Stimulated activated CD4-positive, alpha-beta T cell treated with anti-CD3 and anti-CD28 coated beads, TNF-alpha, amount 100 ng/mL, for 24 hours (primary cell): ENCODE measurements around the gene GNG11.

Source experiments
- DNase-seq, 3 experiments: peaks; one replicate each; pipeline ENCODE4 v3.0.0-alpha.2; 2020; ENCODE audit warnings: low read depth in 3 of 3

GNG11 gene

DNA sequence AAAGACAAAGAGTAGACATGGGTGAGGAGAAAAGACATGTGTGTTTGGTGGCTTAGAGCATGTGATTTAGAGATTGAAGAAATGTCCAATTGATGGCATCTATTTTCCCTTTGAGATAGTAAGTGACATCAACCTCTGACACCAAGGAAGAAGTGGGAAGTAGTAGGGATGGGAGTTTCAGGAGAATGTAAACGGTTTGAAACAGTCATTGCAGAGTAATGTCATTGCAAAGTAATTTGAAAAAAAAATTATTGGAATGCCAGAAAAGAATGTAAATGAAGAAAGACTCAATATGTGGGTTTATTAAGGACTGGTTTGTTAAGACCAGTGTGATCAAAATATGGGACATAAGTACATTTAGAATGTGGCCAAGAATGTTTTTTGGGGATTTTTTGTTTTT is 26.6 kb downstream of the GNG11 start:
- no peak for DNase-seq

DNA sequence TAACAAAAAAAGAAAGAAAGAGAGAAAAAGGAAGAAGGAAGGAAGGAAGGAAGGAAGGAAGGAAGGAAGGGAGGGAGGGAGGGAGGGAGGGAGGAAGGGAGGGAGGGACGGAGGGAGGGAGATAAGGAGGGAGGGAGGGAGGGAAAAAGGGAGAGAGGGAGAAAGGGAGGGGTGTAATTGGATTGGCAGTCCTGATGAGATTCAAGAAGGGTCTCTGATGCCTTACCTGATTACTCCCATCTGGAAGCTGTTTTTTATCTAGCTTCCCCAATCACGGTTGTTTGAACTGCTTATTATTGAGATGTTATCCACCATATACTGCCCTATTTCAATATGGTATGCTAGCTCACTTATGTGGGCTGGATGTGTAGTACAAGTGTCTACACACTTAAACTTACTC is 27.3 kb downstream of the GNG11 start:
- no peak for DNase-seq

DNA sequence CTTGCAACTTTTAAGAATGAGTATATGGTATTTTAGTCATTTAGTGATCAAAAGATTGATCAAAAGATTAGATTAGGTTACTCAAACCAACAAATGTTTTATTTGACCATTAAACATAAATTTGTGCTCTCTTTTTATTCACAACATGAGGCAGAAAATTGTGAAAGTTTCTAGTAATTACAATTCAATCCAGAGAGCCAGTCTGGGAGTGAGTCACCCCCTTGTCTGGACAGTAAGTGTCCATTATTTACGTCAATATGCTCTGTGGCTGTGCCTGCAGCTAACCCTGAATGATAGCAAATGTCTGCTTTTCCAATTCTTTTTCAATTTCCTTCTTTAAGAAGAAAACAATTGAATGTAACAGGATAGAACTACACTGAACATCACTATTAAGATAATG is 27.9 kb downstream of the GNG11 start:
- no peak for DNase-seq

DNA sequence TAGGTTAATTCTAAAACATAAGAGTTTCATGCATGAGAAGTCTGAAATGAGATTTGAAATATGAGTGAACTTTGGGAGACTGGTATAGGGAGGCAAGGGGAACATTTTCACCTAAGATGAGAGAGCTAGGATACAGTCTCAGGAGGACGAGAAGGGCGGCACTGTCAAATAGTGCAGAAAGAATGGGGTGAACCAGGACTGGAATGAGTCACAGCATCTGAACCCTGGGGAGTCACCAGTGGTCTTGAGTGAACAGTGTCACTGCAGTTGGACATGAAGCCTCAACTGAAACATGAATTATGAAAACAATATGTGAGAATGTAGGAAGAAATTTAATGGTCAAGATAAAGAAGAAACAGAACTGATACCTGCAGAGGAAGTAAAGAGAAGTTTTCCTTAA is 33.8 kb downstream of the GNG11 start:
- DNase-seq, result no peak

DNA sequence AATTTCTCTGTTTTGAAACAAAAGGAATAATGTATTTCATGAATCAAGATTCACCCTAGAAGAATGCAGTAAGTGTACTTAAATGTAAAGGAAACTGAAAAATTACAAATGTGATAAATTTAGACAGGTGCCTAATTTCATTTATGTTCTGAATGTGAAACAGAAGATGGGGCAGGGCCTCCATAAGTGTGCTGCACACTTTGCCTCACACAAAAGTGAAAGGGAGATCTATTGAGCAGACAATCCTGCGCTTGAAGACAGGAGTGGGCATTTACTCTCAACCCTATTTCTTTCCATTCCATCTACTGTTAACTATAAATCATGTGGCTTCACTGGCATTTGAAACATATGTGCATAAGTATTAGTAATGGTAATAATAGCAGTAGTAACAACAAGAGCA is 36.2 kb downstream of the GNG11 start:
- no peak for DNase-seq

DNA sequence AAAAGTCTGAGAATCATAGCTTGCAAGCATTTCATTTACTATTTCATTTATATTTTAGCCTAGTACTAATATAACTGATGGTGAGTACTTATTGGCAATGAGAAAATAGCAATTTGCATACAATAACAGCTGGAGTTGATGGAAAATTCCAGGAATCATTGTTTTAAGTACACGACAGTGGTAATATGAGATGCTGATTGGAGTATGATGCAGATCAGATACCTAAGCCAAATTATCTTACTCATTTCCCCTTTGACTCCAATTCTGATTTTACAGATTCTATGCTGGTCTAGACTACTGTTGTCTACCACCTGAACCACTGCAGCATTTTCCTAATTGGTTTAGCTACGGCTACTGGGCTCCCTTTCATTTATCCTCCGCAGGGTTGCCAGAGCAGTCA is 36.7 kb downstream of the GNG11 start:
- no peak for DNase-seq

DNA sequence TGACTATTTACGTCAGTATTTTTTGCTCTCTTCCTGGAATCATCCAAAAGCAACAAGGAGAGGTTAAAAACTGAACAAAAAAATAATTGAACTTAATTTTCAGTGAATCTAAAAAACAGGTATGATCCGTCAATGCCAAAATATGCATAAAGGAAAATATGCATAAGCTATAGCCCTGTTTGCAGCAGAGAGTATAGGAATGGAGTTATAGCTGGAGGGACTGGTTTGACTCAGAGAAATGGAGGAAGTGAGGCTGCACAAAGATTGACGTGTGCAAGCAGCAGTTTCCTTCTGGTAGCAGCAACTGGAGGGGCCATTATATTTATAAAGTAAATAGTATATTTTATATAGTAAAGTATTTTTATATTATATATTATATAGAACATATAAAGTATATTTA is 37.1 kb downstream of the GNG11 start:
- no peak for DNase-seq

DNA sequence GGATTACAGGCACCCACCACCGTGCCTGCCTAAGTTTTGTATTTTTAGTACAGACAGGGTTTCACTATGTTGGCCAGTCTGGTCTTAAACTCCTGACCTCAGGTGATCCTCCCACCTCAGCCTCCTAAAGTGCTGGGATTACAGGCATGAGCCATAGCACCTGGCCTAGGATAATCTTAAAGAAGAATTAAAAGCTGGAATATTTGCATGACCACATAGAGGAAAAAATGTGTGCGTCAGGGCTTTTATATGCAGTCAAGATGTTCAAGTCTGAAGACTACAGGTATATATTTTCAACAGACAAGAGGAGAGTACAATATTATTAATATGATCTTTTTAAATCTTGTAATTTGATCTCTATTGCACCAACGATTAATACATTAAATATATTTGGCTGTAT is 39.5 kb downstream of the GNG11 start:
- DNase-seq, result no peak

DNA sequence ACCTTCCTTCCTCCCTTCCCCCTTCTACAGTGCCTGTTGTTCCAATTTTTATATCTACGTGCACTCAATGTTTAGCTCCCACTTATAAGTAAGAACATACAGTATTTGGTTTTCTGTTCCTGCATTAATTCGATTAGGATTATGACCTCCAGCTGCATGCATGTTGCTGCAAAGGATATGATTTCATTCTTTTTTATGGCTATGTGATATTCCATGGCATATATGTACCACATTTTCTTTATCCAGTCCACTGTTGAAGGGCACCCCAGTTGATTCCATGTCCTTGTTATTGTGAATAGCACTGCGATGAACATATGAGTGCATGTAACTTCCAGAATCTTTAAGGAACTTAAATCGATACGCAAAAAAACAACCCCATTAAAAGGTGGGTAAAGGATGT is 42.7 kb downstream of the GNG11 start:
- DNase-seq, result no peak

DNA sequence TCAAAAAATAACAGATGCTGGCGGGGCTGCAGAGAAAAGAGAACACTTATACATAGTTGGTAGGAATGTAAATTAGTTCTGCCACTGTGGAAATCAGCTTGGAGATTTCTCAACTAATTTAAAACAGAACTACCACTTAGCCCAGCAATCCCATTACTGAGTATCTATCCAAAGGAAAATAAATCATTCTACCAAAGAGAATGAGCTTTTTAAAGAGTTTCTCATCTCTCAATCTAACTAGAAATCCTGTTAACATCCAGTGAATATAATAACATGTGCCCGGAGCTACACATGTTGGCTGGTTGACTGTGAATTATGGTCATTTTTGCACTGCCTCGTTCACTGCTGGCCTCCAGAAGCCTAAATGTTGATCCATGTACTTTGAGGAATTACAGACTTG is 43.3 kb downstream of the GNG11 start:
- no peak for DNase-seq

DNA sequence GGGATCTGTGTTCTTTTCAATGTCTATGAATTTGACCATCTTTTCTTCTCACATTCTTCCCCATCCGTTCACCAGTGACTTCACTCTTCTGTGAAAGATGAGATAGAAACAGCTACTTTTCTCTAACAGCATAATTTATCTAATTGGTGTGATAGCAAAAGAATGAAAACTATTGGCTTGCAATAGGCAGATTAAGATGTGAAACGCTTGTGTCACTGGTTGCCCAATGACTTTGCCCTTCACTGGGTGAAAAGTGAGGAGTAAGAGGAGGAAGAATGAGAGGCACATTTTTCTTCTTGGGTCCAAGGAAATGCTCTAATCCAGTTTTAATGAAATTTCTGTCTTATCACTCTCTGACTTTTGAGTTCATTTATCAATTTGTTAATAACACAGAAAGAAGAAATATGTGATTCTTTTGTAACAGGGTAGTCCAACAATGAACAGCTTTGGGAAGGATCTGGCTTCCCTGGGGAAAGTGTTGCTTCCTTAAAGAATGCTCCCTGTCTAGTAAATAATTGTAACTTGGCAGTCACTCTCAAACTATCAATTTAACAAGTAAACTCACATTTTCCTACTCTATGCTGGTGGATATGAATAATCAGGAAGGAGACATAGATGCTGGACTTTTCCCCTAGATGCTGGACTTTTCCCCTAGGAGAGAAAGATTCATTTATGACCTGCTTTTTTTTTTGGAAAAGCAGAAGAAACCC is 47.5 kb downstream of the GNG11 start:
- no peak for DNase-seq

DNA sequence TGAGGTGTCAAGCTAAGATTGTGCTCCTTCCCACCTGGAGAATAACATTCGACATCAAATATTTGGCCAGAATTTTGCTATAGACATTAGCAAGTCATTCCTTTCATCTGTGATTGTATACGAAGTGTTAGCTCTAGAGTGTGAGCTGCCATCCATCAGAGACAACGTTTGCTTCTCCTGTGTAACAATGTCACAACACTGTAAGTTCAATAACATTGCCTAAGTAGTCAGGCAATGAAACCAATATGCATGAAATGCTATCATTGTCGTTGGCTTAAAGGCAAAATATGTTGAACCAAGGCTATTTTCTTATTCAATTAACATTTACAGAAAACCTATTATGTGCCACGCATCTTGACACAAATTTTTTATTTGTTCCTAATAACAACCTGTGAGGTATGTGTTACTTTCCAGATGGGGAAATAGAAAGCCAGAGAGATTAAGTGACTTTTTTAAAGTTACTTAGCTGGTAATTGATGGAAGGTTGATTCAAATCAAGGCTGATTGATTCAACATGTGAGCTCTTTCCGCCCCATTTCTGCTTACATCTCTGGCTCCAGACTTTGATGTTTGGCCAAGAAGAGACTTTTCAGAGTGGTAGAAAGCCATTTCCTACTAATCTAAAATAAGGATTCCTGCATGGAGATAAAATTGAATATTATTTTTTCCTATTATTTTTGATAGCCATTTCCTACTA is 50.6 kb downstream of the GNG11 start:
- DNase-seq, result no peak

DNA sequence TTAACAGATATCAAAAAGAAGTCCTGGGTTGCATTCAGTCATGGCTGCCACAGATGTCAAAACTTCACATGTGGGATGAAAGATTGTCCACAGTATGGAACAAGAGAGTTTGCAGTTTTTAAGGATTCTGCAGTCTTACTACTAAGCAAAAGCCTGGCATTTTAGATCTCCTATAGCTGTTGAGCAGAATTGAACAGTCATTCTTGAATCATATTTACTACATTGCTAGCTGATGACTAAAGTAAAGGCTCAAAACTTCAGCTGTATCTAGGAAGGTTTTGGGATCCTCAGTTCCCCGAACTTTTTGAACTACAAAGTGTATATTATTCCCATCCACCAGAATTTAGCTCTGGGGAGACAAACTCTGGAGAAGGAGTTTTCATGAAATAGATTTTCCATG is 51.6 kb downstream of the GNG11 start:
- no peak for DNase-seq

DNA sequence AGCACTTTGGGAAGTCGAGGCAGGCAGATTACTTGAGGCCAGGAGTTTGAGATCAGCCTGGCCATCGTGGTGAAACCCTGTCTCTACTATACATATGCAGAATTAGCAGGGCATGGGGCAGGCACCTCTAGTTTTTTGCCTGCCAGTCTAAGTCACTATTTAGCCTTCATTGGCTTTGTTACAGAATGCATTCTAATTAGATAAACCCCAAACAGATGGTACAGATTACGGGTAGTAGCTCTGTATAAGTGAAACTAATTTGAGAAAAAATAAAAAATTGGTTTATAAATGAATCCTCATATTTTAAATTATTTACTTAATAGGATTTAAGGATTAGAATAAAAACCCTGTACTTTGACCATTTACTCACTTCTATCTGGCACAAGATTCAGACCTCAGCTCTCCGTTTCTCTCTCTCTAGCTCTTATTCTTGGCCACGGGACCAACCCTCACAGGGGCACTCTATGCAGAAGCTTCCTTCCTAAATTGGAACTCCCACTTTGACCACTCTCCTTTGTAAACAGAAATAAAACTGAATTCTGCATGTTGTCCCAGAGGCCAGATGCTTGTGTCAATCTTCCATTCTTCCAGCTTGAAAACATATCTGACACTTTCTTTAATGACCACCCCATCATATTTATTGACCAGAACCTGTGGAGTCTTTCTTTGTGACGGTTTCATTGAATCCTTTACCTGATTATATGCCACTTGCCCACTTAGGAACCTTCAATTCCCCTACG is 55.8 kb downstream of the GNG11 start:
- DNase-seq, result no peak
